SK-N-SH treated with all-trans-retinoic acid at 6 μM for 48 hours (cell line): ENCODE data around the gene HMGCS2.

Experiments
- ISL1 ChIP-seq: fragments of 250-450 bp; sonication (Bioruptor Pico); IDR thresholded peaks from 2 replicates; pipeline ENCODE4 v2.1.2; 2022; ENCODE audit warnings: mild to moderate bottlenecking, moderate library complexity
- PPARA ChIP-seq: fragments of 250-450 bp; sonication (Bioruptor Pico); IDR thresholded peaks from 2 replicates; pipeline ENCODE4 v1.5.0; 2020; ENCODE audit warnings: mild to moderate bottlenecking, borderline replicate concordance
- RARB ChIP-seq: fragments of 250-450 bp; sonication (Bioruptor Pico); IDR thresholded peaks from 2 replicates; pipeline ENCODE4 v1.8.0; 2021; ENCODE audit warnings: mild to moderate bottlenecking, moderate library complexity
- ZC3H10 ChIP-seq: fragments of 250-450 bp; sonication (Bioruptor Pico); IDR thresholded peaks from 2 replicates; pipeline ENCODE4 v1.5.1; 2021; ENCODE audit warnings: mild to moderate bottlenecking, moderate library complexity
- ZNF70 ChIP-seq: fragments of 450-650 bp; formaldehyde crosslinking; IDR thresholded peaks from 2 replicates; pipeline ENCODE4 v1.5.0; 2020; ENCODE audit warnings: mild to moderate bottlenecking, moderate library complexity
- ZNF8 ChIP-seq: fragments of 450-650 bp; formaldehyde crosslinking; IDR thresholded peaks from 2 replicates; pipeline ENCODE4 v1.5.0; 2020; ENCODE audit warnings: mild to moderate bottlenecking, moderate library complexity
- TF ChIP-seq, protein P1 (sequence below): fragments of 250-450 bp; sonication (Bioruptor Pico); IDR thresholded peaks from 2 replicates; pipeline ENCODE4 v1.5.1; 2020; ENCODE audit warnings: low read depth, mild to moderate bottlenecking, moderate library complexity
- TF ChIP-seq, protein P2 (sequence below): fragments of 250-450 bp; sonication (Bioruptor Pico); IDR thresholded peaks from 2 replicates; pipeline ENCODE4 v1.5.1; 2021; ENCODE audit warnings: mild to moderate bottlenecking, moderate library complexity

DNA sequence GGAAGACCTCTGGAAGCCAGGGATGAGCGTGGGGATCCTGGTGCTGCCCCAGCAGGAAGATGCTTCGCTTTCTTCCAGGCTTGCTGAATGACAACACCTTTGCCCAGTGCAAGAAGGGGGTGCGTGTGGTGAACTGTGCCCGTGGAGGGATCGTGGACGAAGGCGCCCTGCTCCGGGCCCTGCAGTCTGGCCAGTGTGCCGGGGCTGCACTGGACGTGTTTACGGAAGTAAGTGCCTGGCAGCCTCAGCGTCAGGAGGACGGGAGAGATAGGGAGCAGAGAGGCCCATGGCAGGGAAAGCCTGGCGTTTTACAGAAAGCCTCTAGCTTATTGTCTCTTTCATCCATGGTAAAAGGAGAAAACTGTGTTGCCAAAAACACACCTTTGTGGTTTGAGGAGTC lies 33.5 kb downstream of the HMGCS2 start:
- TF ChIP-seq RARB (CRISPR knock-in tag) (no peak), PPARA (CRISPR knock-in tag) (no peak), ZNF70 (CRISPR knock-in tag) (no peak), ISL1 (CRISPR knock-in tag) (no peak), ZNF8 (no peak), ZC3H10 (CRISPR knock-in tag) (no peak)
- TF ChIP-seq, protein P1, sequence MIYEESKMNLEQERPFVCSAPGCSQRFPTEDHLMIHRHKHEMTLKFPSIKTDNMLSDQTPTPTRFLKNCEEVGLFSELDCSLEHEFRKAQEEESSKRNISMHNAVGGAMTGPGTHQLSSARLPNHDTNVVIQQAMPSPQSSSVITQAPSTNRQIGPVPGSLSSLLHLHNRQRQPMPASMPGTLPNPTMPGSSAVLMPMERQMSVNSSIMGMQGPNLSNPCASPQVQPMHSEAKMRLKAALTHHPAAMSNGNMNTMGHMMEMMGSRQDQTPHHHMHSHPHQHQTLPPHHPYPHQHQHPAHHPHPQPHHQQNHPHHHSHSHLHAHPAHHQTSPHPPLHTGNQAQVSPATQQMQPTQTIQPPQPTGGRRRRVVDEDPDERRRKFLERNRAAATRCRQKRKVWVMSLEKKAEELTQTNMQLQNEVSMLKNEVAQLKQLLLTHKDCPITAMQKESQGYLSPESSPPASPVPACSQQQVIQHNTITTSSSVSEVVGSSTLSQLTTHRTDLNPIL (CRISPR knock-in tag): no peak
- TF ChIP-seq, protein P2, sequence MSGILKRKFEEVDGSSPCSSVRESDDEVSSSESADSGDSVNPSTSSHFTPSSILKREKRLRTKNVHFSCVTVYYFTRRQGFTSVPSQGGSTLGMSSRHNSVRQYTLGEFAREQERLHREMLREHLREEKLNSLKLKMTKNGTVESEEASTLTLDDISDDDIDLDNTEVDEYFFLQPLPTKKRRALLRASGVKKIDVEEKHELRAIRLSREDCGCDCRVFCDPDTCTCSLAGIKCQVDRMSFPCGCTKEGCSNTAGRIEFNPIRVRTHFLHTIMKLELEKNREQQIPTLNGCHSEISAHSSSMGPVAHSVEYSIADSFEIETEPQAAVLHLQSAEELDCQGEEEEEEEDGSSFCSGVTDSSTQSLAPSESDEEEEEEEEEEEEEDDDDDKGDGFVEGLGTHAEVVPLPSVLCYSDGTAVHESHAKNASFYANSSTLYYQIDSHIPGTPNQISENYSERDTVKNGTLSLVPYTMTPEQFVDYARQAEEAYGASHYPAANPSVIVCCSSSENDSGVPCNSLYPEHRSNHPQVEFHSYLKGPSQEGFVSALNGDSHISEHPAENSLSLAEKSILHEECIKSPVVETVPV (CRISPR knock-in tag): no peak
